OCI-LY3 (cell line): ENCODE data around the gene DHX30.

Experiments
- CTCF ChIP-seq: fragments of 200-600, 300-600 bp; sonication (generic); IDR thresholded peaks from 2 replicates; pipeline ENCODE4 v1.5.1; 2014; ENCODE audit warnings: antibody characterized with exemption, low read length, low read depth
- EZH2phosphoT487 ChIP-seq: fragments of 200-600 bp; shearing (Covaris generic); IDR thresholded peaks from 2 replicates; pipeline ENCODE4 v1.6.1; 2018; ENCODE audit warnings: antibody characterized with exemption, mixed run types, low read depth

GRCh38 chr3:47841786-47842349 is 38.9 kb downstream of the DHX30 start:
- TF ChIP-seq CTCF (no peak), EZH2phosphoT487 (no peak)
